Stimulated activated CD4-positive, alpha-beta T cell treated with anti-CD3 and anti-CD28 coated beads, Interleukin-12 subunit alpha, Interleukin-12 subunit beta, amount 100 ng/mL, for 4 hours (primary cell): ENCODE data around the gene SLC25A5.
A peak's percentile ranks its signal among the peaks of the same experiment; 100 is the strongest.
"Not testable (repeated sequence)": the region's sequence is repeated elsewhere in the genome, so short reads cannot be mapped to it uniquely, and the experiment has no call there.

ENCODE experiments used
- DNase-seq: peaks from one replicate; pipeline ENCODE4 v3.0.0-alpha.2; 2020

The SLC25A5 gene

GRCh38 chrX:119467842-119468550 lies at the start of gene SLC25A5:
Gene SLC25A5 (plus strand): TSS chrX:119468444. CDS start chrX:119468516, 72 bp downstream.
- DNase-seq = peak; percentile 75

GRCh38 chrX:119419146-119419545 lies 49.1 kb upstream of the SLC25A5 start:
- no peak for DNase-seq

DNA sequence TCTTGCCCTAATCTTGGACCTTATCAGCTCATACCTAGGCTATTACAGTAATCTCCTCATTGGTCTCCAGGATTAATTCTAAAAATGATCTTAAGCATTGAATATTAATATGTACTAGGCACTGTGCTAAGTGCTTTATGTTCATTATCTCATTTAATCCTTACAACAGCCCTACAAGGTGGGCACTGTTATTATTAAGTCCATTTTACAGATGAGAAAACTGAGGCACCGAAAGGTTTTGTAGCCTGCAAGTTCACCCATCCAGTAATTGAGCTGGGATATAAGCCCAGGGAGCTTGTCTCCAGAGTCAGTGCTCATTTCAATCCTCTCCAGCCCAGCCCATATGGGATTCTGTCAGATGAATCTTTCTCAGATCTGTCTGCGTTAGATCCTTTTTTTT lies 48.3 kb upstream of the SLC25A5 start:
- DNase-seq = no peak

DNA sequence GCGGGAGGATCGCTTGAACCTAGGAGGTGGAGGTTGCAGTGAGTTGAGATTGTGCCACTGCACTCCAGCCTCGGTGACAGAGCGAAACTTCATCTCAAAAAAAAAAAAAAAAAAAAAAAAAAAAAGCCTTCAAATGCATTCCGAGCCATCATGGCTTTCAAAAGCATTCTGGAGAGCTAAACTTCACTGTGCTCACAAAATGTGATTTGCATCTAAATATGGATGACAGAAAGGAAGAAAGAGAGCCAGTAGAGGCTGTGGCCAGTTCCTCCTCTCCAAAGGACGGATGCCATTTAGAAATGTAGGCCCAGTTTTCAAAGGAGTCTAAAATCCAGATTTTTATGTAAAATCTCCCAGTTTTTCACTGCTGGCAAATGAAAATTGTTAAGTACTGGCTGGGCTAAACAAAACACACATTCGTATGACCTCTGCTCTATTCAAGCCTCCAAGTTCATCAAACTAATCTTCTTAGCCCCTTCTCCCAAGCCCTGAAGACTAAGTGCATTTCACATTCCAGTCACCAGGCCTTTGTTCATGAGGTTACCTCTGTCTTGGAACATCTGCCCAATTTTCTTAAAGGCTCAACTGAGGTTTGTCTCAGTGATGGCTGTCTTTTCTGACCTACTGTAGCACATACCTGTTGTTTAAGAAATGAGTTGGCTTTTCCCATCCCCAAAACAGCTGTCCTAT lies 47.1 kb upstream of the SLC25A5 start:
- no peak for DNase-seq

DNA sequence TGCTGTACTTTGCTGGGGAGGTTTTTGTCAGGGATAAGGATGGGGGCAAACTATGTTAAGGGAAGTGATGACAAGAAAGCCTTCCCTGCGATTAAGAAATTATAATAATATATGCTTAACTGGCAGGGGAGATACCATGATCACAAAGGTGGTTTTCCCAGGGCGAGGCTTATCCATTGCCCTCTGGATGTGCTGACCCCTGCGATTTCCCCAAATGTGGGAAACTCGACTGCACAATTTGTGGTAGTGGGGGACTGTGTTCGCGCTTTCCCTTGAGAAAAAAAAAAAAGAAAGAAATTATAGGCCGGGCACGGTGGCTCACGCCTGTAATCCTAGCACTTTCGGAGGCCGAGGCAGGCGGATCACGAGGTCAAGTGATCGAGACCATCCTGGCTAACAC lies 44.6 kb upstream of the SLC25A5 start:
- no peak for DNase-seq

GRCh38 chrX:119424999-119425398 lies 43.2 kb upstream of the SLC25A5 start:
- no peak for DNase-seq

DNA sequence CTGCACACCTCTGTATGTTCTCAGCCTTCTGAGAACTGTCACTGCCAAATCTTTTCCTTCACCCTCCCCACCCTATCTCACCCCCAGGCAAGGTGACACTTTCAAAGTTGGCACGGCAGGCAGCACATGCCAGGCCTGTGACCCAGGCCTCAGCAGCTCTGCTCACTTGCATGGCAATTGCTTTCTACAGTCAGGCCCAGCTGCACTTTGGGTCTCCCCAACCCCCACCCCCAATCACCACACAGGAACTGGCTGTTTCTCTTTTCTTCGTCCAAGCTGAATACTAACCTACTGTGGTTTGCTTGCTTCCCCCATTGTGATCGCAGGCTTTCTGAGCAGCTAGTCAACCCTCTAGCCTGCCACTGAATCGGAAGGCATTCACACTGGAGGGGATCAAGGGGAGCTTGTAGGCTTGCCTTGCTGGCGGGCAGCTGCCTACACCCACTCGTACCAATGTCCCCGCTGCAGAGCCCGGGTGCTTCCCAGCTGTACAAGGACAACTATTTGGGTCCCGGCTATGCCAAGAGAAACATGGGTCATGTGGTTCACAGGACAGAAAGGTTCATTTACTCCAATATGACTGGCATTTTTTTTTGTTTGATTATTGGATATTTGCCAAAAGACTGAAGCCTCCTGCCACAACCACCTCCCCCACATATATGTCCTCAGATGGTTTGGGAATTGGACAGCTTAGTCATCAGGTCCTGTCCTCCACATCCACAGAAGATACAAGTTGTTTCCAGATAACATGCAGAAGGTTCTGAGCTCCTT lies 41.0 kb upstream of the SLC25A5 start:
- DNase-seq = no peak

- DNase-seq = no peak
Observed at GRCh38 chrX:119427795-119428185, 40.5 kb upstream of the SLC25A5 start.

DNA sequence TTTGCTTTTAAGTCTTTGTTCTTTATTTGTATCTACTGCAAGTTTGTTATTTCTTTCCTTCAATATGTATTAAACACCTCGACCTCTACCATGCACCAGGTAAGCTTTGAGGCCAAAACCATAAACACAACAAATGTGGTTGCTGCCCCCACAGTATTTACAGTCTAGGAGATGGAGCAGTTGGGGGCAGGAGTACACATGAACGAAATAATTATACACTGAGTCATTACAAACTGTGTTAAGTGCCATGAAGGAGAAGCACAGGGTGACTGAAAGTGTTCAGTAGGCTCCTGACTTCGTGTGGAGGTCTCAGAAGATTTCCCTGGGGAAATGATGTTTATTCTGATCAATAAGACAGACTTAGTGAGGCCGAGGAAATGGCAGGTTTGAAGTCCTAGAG lies 38.8 kb upstream of the SLC25A5 start:
- no peak for DNase-seq

- not testable (repeated sequence) for DNase-seq
Observed at GRCh38 chrX:119441295-119441694, 26.9 kb upstream of the SLC25A5 start.

GRCh38 chrX:119442286-119442685 lies 26.0 kb upstream of the SLC25A5 start:
- DNase-seq = no peak

GRCh38 chrX:119453202-119453601 lies 15.0 kb upstream of the SLC25A5 start:
- no peak for DNase-seq

DNA sequence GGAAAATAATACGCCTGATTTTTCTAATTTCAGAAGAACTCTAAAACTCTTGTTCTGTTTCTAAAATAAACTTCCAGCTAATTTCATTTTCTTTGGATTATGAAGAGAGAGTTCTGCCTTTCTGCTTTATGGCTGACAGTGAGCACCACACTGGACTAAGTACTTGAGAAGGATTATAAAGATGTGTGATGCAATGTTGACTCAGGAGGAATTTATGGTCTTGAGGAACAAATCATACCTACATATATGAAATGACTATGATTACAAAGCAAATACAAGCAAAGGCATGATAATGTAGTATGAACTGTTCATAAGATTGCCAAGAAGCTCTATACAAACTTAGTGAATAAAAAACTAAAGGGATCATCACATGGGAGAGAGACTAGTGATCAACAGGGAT lies 13.0 kb upstream of the SLC25A5 start:
- DNase-seq = no peak

GRCh38 chrX:119459181-119459580 lies 9.1 kb upstream of the SLC25A5 start:
- no peak for DNase-seq

DNA sequence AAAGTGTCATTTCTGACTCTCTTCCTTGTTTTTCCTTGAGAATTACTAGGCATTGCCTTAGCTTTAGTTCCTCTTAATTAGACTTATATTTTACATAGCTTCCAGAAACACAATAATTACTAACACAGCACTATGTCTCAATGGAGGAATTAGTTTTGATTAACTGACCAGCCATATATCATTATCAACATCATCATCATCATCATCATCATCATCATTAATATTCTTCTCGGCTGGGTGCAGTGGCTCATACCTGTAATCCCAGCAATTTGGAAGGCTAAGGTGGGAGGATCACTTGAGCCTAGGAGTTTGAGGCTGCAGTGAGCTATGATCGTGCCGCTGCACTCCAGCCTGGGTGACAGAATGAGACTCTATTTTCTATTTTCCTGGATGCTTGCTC lies 2.7 kb upstream of the SLC25A5 start:
- DNase-seq = no peak

GRCh38 chrX:119466970-119467369 lies 1.3 kb upstream of the SLC25A5 start:
- DNase-seq = no peak

DNA sequence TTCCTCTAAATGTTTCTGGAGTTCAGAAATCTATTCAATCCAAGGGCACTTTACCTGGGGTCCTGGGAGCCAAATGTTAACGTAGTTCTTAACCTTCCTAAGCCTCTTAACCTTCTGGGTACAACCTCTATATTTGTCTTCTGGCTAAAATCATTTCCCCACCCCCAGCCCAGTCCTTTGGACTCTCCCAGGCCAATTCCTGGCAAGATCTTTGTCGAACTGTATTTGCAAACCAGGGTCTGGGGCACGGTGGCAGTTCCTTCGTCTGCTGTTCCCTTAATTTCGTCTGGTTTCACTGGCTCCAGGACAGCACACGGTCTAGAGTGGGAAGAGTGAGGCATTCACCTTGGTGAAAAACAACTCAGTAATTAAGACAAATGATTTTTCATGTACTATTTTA lies 811 bp upstream of the SLC25A5 start:
- no peak for DNase-seq

DNA sequence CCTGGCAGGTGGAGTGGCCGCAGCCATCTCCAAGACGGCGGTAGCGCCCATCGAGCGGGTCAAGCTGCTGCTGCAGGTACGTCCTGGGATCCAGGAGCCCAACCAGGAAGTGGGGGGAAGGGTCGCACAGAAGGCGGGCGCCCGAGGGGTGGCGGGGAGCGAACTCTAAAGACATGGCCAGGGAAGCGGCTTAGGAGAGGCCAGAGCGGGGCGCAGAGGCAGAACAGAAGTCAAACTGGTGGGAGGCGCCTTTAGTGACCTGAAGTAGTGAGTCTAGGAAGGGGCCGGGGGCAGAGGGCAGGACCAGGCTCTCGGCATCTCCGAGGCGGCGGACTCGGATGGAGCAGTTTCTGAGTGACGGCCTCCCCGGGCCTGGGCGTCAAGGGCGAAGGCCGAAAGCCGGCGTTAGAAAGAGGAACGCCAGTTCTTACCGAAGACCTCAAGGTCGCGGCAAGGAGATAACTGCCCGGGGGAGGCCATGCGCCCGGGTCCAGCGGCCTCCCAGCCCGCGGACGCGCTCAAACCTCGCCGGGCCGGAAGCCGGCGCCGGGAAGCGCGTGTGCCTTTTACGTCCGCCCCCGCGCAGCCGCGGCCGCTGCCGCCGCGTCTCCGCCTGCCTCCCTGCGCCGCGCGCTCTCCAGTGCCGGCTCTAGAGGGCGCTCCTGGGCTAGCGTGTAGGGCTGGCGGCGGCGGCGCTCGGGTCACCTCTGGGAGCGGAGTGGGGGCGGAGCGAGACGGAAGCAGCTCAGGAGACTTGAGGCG lies 488 bp downstream of the SLC25A5 start:
- peak; percentile 87 for DNase-seq

- DNase-seq = no peak
Observed at GRCh38 chrX:119469313-119469635, 1.0 kb downstream of the SLC25A5 start.

DNA sequence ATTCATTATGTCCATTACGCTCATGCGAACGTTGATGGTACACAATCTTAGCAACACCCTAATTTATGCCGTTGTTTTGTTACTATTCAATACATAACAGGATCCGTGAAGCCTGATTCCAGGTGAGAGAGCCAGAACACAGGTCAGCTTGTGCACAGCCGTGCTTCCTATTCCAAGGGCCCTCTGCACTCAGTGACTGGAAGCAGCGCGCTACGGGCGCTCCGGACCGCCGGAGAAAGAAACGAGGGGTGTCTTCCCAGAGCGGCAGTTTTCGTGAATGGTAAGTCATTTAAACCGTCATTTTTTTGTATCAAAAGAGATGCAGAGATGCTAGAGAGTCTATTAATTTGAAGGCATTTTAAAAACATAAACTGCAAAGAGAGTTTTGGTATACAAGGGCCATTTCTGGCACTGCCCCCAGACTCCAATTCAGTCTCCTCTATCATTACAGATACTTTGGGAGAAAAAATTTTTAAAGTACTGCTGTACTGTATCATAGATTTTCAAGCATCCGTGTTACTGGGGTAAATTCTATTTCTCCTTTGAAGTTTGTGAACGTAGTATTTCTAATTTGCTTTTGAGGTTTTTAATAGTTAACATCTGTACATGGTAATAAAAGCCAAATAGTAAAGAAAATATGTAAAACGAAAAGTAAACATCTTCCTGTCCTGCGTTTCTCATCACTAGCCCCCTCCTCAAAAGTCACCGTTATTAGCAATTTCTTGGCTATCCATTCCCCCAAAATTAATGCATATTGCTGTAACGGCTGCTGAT lies 6.6 kb downstream of the SLC25A5 start:
- DNase-seq = no peak

- DNase-seq = no peak
Observed at GRCh38 chrX:119475389-119476101, 7.3 kb downstream of the SLC25A5 start.

DNA sequence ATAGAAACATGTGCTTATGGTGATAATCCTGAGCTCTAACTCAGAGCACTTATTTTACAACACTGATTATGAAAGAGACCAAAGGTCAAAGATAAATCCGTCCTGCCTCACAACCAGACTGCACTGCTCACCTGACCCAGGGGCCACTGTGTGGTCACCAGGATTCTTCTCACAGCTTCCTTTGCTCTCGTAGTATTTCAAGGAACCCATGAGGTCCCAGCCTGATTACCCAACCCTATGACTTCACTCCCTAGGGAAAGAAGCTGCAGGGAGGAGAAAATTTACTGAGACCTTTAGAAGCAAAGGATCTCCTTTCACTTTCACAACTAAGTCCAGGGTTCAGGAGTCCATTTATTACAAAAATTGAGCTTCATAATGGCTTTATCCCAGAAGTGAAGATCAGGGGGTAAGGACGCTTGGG lies 9.6 kb downstream of the SLC25A5 start:
- DNase-seq = no peak
